Mesothelial cell of epicardium (in vitro differentiated cells): Measurements from ENCODE around the gene DNAJB9. TPM values are rescaled to one million over a fixed set of nuclear protein-coding genes. Genes with fewer than 3 reads are reported as not detected.

ENCODE experiments used
- DNase-seq, 2 experiments: peaks; one replicate each; pipeline ENCODE4 v3.0.0; 2021; ENCODE audit warnings: low spot score in 2 of 2; ENCODE audit not compliant: unreplicated experiment in 2 of 2
- H3K27ac Mint-ChIP-seq: 2 replicates; pipeline ENCODE4 v1.8.0; 2021; ENCODE audit warnings: mixed read lengths
- H3K27me3 Mint-ChIP-seq: 2 replicates; pipeline ENCODE4 v1.8.0; 2021; ENCODE audit warnings: low read depth, mixed read lengths
- H3K36me3 Mint-ChIP-seq: 2 replicates; pipeline ENCODE4 v1.8.0; 2021; ENCODE audit warnings: mixed read lengths
- H3K4me1 Mint-ChIP-seq: 2 replicates; pipeline ENCODE4 v1.8.0; 2021; ENCODE audit warnings: mixed read lengths
- H3K4me3 Mint-ChIP-seq: 2 replicates; pipeline ENCODE4 v1.8.0; 2021; ENCODE audit warnings: mild to moderate bottlenecking, moderate library complexity, mixed read lengths
- H3K9me3 Mint-ChIP-seq: 2 replicates; pipeline ENCODE4 v1.8.0; 2021; ENCODE audit warnings: mixed read lengths
- total RNA-seq: library from RNA; stranded (reverse); gene quantifications from 3 replicates; pipeline ENCODE4 v1.2.1, GENCODE V29; 2021
- TF ChIP-seq, protein P1 (sequence below): fragments of 200-600 bp; sonication (generic); IDR thresholded peaks from one replicate; pipeline ENCODE4 v1.5.0; 2021; ENCODE audit warnings: antibody characterized with exemption; ENCODE audit not compliant: unreplicated experiment

DNAJB9 gene
- total RNA-seq, 1 donor from 2014 or later = 14.1 TPM

DNA sequence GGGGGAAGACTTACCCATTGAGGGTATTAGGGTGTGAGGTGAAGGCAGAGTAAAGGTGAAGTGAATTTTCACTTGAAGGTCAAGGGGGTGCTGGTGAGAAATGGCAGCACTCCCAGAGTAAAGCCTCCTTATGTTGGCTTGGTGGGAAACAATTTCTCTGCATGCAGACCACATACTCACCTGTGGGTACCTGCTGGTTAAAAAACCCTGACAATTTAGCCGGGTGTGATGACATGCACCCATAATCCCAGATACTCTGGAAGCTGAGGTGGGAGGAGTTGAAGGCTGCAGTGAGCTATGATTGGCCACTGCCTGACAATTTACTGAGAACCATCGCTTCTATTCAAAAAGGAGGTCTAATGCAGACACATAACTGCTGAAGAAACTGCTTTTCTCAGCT is 5.5 kb downstream of the DNAJB9 start:
- peaks cover 29% of the 10 kb centered on the region for H3K4me1 Mint-ChIP-seq
- TF ChIP-seq, protein P1, sequence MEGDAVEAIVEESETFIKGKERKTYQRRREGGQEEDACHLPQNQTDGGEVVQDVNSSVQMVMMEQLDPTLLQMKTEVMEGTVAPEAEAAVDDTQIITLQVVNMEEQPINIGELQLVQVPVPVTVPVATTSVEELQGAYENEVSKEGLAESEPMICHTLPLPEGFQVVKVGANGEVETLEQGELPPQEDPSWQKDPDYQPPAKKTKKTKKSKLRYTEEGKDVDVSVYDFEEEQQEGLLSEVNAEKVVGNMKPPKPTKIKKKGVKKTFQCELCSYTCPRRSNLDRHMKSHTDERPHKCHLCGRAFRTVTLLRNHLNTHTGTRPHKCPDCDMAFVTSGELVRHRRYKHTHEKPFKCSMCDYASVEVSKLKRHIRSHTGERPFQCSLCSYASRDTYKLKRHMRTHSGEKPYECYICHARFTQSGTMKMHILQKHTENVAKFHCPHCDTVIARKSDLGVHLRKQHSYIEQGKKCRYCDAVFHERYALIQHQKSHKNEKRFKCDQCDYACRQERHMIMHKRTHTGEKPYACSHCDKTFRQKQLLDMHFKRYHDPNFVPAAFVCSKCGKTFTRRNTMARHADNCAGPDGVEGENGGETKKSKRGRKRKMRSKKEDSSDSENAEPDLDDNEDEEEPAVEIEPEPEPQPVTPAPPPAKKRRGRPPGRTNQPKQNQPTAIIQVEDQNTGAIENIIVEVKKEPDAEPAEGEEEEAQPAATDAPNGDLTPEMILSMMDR = no peak
- peaks cover 8% of the 10 kb centered on the region for H3K9me3 Mint-ChIP-seq
- H3K4me3 Mint-ChIP-seq = no peak overlapping the region
- H3K27ac Mint-ChIP-seq = no peak overlapping the region
- no peak for DNase-seq
- peaks cover 29% of the 10 kb centered on the region for H3K36me3 Mint-ChIP-seq
- H3K27me3 Mint-ChIP-seq = no peaks in the 10 kb centered on the region

DNA sequence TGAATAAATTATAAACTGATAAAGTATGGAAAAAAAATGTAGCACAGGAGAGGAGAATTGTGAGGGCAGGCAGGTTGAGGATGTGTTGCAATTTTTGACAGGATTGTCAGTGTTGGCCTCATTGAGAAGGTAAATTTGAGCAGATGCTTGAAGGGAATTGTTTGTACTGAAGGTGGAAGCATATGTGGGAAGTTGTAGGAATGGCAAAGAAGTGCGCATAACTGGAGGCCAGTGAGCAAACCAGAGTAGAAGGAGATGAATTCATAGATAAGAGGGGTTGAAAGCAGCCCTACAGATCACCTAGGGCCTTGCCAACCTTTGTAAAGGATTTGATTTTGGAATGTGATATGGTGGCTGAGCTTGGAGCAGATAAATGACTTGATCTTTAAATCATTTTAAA is 6.4 kb downstream of the DNAJB9 start:
- Mint-ChIP-seq H3K9me3 (peaks cover 9% of the 10 kb centered on the region), H3K36me3 (peaks cover 30% of the 10 kb centered on the region), H3K4me3 (no peak overlapping the region), H3K4me1 (peaks cover 25% of the 10 kb centered on the region), H3K27ac (no peak overlapping the region), H3K27me3 (no peaks in the 10 kb centered on the region)
- no peak for DNase-seq
- TF ChIP-seq, protein P1 = no peak

DNA sequence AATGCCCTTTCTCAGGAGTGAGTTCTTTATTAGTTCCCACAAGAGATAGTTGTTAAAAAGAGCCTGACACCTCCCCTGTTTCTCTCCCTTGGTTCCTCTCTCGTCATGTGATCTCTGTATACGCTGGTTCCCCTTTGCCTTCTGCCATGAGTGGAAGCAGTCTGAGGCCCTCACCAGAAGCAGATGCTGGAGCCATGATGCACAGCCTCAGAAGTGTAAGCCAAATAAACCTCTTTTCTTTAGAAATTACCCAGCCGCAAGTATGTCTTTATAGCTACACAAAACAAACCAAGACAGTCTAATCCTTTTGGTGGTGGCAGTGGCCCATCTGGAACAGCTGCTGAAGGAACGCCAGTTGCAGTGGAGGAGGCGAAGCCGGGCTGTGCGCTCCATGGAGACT is 9.3 kb downstream of the DNAJB9 start:
- no peak for DNase-seq
- peaks cover 27% of the 10 kb centered on the region for H3K36me3 Mint-ChIP-seq
- H3K27ac Mint-ChIP-seq = no peak overlapping the region

DNA sequence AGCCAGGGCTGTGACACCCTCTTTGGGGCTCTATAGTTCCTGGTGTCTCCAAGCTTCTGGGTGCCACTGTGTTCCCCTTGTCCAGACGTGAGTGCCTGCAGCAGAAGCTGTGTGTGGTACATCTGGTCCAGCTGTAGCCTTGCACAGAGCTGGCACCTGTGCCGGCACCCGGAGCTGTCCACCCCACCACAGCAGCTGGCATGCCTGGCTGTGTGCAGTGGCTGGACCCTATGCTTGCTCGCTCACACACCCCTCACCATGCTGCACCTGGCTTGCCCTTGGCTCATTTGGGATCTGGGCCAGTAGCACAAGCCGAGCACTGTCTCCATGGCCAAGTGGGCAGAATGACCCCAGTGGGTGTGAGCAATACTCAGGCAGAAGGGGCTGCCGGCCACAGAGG is 10.6 kb downstream of the DNAJB9 start:
- Mint-ChIP-seq H3K27ac (no peak overlapping the region), H3K4me3 (no peak overlapping the region), H3K36me3 (peaks cover 27% of the 10 kb centered on the region), H3K4me1 (peaks cover 31% of the 10 kb centered on the region), H3K27me3 (no peaks in the 10 kb centered on the region), H3K9me3 (peaks cover 19% of the 10 kb centered on the region)
- DNase-seq = no peak
- TF ChIP-seq, protein P1 = no peak

More for the DNA sequence above, 9.3 kb downstream of the DNAJB9 start:
- H3K9me3 Mint-ChIP-seq = peaks cover 19% of the 10 kb centered on the region
- H3K27me3 Mint-ChIP-seq = no peaks in the 10 kb centered on the region
- TF ChIP-seq, protein P1 = no peak
- H3K4me3 Mint-ChIP-seq = no peak overlapping the region
- peaks cover 35% of the 10 kb centered on the region for H3K4me1 Mint-ChIP-seq

DNA sequence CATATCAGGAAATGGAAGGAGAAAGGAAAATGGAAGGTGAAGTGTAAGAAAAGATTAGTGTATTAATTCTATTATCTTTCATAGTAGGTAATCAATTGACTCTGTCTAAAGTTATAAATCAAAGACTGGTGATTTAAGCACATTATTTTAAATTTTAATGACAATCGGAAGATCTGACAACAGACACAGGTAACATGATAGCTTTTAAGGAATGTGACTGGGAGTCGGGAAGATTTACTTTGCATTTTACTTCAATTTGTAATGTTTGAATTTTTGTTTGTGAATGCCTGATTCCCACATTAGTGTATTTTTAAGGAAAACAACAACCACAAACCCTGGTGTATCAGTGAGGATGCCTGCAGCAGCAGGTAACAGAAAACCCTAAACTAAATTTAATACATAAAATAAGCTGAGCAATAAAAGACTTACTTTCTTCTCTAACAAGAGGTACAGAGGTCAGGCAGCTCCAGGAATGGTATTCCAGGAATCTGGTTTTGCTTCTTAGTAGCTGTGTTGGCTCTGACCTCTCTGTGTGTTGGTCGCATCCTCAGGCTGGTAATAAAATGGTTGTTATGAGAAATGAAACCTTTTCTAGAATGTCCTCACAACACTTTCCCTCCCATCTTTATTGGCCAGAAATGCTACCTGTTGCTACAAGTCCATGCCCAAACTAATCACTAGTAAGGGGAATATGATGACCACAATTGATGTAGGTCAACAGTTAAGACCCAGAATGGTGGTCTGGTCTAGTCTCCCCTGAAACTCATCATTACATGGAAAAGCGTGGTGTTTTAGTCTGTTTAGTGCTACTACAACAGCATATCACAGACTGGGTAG is 12.2 kb downstream of the DNAJB9 start:
- no peak for DNase-seq
- TF ChIP-seq, protein P1 = no peak
- H3K27ac Mint-ChIP-seq = peak overlapping the region; percentile 90
- peaks cover 19% of the 10 kb centered on the region for H3K9me3 Mint-ChIP-seq
- H3K36me3 Mint-ChIP-seq = peaks cover 21% of the 10 kb centered on the region
- no peak overlapping the region for H3K4me3 Mint-ChIP-seq
- peaks cover 25% of the 10 kb centered on the region for H3K4me1 Mint-ChIP-seq
- no peaks in the 10 kb centered on the region for H3K27me3 Mint-ChIP-seq
